ENCODE measurements around the gene CCDC198. TPM values are rescaled to one million over a fixed set of nuclear protein-coding genes. Genes with fewer than 3 reads are reported as not detected.

CCDC198 gene, protein sequence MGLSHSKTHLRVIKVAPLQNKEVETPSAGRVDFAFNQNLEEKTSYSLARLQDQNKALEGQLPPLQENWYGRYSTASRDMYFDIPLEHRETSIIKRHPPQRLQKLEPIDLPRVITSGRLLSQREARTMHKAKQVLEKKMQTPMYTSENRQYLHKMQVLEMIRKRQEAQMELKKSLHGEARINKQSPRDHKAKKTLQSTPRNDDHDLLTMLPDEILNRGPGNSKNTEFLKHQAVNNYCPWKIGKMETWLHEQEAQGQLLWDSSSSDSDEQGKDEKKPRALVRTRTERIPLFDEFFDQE
- not detected for total RNA-seq
- long read RNA-seq, result 0 reads

GRCh38 chr14:57493467-57494181, at the start of gene CCDC198:
CCDC198 (minus strand) TSS chr14:57493857; CDS start chr14:57493715, 142 bp downstream.
- DNase-seq (ENCODE audit: missing footprints) (no peak), ATAC-seq (no peak)
- intact Hi-C loops (cut with DNase I), result loop anchor here (5.0 kb wide), 1 partner anchor 559 kb away; no protein-coding TSS in a partner anchor

GRCh38 chr14:57533214-57533613, 39.6 kb upstream of the CCDC198 start:
- no peak for ATAC-seq
- intact Hi-C loops (cut with DNase I), result no loop called here
- DNase-seq (ENCODE audit: missing footprints), result no peak

DNA sequence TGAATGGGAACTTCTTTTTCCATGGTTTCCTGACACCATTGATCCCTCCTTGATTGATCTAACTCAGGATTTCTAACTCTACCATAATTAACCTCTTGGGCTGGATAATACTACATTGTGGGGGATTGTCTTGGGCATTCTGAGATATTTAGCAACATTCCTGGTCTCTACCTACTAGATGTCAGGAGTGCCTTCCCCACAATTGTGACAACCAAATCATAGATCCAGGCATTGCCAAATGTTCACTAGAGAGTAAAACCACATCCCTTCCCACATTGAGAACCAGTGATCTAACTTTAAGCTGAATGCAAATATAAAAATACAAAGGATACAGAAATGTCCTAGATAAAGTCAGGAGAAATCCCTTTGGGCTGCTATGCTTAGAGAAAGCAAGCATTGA, 36.9 kb upstream of the CCDC198 start:
- ATAC-seq, result no peak
- no peak for DNase-seq (ENCODE audit: missing footprints)
- intact Hi-C loops (cut with DNase I), result no loop called here

DNA sequence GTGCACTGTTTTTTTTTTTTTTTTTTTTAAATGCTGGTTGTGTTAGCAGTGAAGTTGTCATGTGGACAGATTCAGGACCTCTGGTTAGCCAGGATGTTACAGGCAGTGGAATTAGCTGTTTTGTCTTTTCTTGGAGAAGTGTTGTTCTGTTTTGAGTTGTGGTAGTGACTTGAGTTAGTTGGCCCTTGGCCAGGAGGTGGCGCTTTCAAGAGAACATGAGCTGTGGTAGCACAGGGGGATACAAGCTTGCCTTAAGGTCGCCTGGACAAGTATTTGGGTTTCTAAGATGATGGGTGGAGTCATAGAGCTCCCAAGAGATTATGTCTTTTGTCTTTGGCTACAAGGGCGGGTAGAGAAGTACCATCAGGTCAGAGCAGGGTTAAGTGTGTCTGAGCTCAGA, 33.3 kb upstream of the CCDC198 start:
- no peak for DNase-seq (ENCODE audit: missing footprints)
- no peak for ATAC-seq
- intact Hi-C loops (cut with DNase I), result no loop called here

- ATAC-seq (no peak), DNase-seq (ENCODE audit: missing footprints) (no peak)
- intact Hi-C loops (cut with DNase I), result no loop called here
Measured at GRCh38 chr14:57519043-57519442, 25.4 kb upstream of the CCDC198 start.

GRCh38 chr14:57512220-57512619, 18.6 kb upstream of the CCDC198 start:
- intact Hi-C loops (cut with DNase I), result no loop called here
- ATAC-seq, result no peak

DNA sequence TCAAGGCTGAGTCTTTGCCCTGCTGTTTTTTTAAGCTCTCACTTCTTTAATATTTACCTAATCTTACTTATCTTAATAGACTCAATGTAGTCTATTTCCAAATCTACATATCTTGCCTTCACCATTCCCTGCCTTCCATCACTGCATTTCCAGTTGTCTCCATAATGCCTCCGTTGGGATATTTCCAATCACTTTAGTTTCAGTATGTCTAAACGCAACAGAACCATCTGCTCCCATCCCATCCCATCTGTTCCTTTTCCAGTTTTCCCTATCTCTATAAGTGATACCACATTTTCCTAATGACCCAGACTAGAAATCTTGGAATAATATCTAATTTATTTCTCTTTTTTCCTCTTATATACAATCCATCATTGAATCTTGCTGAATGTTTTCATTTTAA, 15.1 kb upstream of the CCDC198 start:
- no peak for ATAC-seq
- intact Hi-C loops (cut with DNase I), result no loop called here
- no peak for DNase-seq (ENCODE audit: missing footprints)

More at GRCh38 chr14:57512220-57512619, 18.6 kb upstream of the CCDC198 start:
- no peak for DNase-seq (ENCODE audit: missing footprints)

DNA sequence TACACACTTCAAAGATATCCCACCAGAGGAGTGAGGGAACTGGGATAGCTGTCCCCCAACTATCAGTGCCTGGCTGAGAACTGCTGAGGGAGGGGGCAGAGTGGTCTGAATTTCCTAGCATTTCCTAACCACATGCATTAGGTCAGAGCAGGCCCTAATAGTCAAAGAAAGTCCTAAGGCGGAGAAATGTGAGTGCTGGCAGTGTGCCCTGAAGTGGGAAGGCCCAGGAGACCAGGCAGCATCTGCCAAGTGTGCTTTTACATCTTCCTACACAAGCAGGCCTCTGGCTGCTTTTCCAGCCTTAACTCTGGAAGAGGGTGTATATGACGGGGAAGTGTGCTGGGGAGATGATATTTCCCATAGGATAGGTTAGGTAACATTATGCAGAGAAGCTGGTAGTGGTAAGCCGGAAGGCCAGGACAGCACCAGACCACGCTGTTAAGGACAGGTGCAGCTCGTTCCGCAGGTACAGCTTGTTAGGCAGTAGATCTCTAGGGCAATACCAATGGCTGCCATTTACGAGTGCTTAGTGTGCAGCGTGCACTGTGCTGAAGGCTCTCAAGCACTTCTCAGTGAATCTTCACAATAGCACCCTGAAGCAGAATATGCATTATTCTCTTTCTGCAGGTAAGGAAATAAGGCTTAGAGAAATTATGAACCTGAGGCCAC, 9.1 kb upstream of the CCDC198 start:
- ATAC-seq (no peak), DNase-seq (ENCODE audit: missing footprints) (no peak)
- intact Hi-C loops (cut with DNase I), result no loop called here

GRCh38 chr14:57501039-57501557, 7.4 kb upstream of the CCDC198 start:
- intact Hi-C loops (cut with DNase I), result no loop called here
- ATAC-seq (no peak), DNase-seq (ENCODE audit: missing footprints) (no peak)

DNA sequence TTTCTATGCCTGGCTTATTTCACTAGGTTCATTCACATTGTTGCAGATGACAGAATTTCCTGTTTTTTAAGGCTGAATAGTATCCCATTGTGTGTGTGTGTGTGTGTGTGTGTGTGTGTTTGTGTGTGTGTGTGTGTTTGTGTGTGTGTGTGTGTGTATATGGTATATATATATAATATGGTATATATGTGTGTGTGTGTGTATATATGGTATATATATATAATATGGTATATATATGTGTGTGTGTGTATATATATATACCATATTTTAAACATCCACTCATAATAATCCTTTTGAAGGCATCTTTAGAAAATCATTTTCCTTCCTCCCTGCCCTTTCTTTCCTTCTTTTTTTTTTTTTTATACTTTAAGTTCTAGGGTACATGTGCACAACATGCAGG, 5.0 kb upstream of the CCDC198 start:
- DNase-seq (ENCODE audit: missing footprints) (no peak), ATAC-seq (no peak)
- intact Hi-C loops (cut with DNase I), result no loop called here

DNA sequence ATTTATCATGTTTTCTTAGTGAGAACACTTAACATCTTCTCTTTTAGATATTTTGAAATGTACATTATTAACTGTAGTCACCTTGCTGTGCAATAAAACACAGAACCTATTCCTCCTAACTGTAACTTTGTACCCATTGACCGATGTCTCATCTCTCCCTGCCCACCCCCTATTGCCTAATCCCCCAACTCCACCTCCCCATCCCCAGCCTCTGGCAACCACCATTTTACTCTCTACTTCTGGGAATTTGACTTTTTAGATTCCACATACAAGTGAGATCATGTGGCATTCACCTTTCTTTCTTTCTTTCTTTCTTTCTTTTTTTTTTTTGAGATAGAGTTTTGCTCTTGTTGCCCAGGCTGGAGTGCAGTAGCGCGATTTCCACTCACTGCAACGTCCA, 4.4 kb upstream of the CCDC198 start:
- ATAC-seq, result no peak
- DNase-seq (ENCODE audit: missing footprints), result no peak
- intact Hi-C loops (cut with DNase I), result no loop called here

GRCh38 chr14:57495416-57495815, 1.8 kb upstream of the CCDC198 start:
- intact Hi-C loops (cut with DNase I), result no loop called here
- no peak for ATAC-seq
- DNase-seq (ENCODE audit: missing footprints), result no peak

GRCh38 chr14:57492859-57493258, 798 bp downstream of the CCDC198 start:
- intact Hi-C loops (cut with DNase I), result loop anchor here (5.0 kb wide), 1 partner anchor 559 kb away; no protein-coding TSS in a partner anchor
- ATAC-seq, result no peak
- no peak for DNase-seq (ENCODE audit: missing footprints)

DNA sequence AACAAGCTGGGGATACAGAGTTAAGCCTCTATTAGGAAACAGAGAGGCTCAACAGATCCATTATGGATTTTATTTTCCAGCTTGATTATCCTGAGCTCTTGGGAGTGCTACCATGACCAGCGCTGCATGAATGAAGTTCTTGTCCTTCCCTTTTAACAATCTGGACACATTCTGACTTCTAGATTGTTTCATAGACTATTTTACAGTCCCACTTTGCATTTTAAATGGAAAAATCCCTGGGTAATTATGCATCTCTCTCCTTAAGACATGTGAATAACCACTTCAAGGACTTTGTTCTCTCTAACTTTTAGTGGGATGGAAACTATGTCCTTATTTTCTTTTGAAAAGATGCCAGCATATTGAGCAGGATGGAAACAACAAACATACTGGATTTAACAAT, 2.0 kb downstream of the CCDC198 start:
- no peak for ATAC-seq
- DNase-seq (ENCODE audit: missing footprints), result no peak
- intact Hi-C loops (cut with DNase I), result loop anchor here (5.0 kb wide), 1 partner anchor 561 kb away; no protein-coding TSS in a partner anchor

- intact Hi-C loops (cut with DNase I), result no loop called here
- DNase-seq (ENCODE audit: missing footprints) (no peak), ATAC-seq (no peak)
Measured at GRCh38 chr14:57487771-57488170, 5.9 kb downstream of the CCDC198 start.

- ATAC-seq (no peak), DNase-seq (ENCODE audit: missing footprints) (no peak)
- intact Hi-C loops (cut with DNase I), result loop anchor here (1.0 kb wide), 1 partner anchor 585 kb away; no protein-coding TSS in a partner anchor
Measured at GRCh38 chr14:57486767-57487379, 6.8 kb downstream of the CCDC198 start.

DNA sequence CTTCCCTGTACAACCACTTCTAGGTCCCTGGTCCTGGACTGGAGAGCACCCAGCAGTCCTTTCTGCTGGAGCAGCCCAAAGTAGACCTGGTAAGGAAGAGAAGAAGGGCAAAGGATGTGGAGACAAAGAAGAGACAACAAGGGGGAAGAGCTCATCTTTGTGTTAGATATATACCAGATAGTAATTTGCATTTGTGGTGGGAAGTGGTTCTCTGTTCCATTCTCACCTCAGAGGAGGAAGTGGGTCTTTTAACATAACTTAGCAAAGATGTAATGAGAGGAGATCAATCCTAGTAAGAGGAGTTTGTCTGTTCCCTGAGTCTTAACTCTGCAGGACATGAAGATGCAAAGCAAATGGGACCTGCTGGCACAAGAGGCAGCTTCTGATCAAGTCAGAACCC, 8.0 kb downstream of the CCDC198 start:
- ATAC-seq, result no peak
- intact Hi-C loops (cut with DNase I), result loop anchor here (1.0 kb wide), 1 partner anchor 587 kb away; no protein-coding TSS in a partner anchor
- no peak for DNase-seq (ENCODE audit: missing footprints)

DNA sequence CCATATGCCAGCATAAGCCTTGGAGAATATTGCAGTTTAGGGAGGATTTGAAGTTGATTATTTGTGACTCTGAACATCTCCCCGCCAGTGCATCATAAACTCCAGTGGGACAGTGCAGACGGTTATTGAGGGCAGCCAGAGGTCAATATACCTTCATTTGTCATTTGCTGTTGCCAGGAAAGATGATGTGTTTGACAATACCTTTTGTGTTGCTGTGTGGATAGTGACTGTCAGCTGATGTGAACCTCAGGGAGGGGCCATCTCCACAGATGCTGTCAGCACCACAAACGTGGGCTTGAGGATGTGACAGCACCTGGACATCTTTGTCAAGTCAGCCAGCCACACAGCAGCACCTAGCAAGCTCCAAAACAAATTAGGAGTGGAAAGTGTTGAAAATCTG, 11.5 kb downstream of the CCDC198 start:
- intact Hi-C loops (cut with DNase I), result no loop called here
- no peak for DNase-seq (ENCODE audit: missing footprints)
- ATAC-seq, result no peak

DNA sequence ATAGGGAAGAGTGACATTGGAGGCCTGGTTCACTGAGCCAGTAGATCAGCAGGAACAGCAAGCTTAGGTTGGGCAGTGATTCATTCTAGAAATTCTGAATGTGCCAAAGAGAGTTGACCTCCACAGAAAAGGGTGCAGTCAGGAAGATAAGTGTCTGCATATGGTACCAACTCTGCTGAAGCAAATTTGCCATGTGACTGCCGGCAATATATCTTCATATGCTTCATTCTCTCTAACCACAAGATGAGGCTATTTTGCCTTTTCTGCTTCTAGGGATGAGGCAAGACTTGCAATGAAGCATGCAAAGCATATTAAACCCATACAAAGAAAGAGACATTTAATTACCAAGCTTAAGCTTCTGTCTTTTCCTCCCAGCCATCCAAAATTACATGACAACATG, 13.6 kb downstream of the CCDC198 start:
- no peak for ATAC-seq
- DNase-seq (ENCODE audit: missing footprints), result no peak
- intact Hi-C loops (cut with DNase I), result no loop called here

All from Right ventricle myocardium inferior (tissue), 1 donor.